Measurements from ENCODE around the gene PGAP2. TPM values are rescaled to one million over a fixed set of nuclear protein-coding genes. Genes with fewer than 3 reads are reported as not detected.

Gene PGAP2
- total and polyA plus RNA-seq, 2 donors (not counting 1 experiment from before 2014, with no cell fraction given) = 20.5 to 47.1 TPM

DNA sequence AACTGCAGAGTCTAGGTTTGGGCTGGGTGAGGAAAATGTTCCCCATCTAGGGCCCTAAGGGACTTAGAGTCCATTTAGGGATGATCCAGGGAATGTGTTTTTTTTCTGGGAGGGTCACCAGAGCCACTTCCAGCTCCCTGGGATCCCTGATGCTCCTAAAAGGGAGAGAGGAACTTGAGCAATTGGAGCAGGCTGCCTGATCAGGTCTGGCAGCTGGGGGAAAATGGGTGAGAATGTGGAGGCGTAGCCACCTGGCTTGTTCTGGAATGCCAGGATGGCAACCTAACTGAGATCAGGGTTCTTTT is 1.2 kb downstream of the PGAP2 start:
- no peaks in the 10 kb centered on the region for H3K27me3 ChIP-seq (replicated peaks in 1 of 4; ENCODE audit: control extremely low read depth in 1 of 4, control insufficient read depth in 3 of 4, insufficient read depth in 4 of 4, low read length in 3 of 4)
- H3K36me3 ChIP-seq (replicated peaks in 1 of 2; ENCODE audit: control extremely low read depth in 1 of 2, control insufficient read depth in 1 of 2, extremely low read depth in 1 of 2, insufficient read depth in 2 of 2, low read length in 1 of 2) = no peaks in the 10 kb centered on the region
- no peak overlapping the region for H3K4me2 ChIP-seq (replicated peaks; ENCODE audit: low read depth, low read length, poor library complexity, severe bottlenecking)
- H4K20me1 ChIP-seq (ENCODE audit: control insufficient read depth, insufficient read depth, low read length, poor library complexity, severe bottlenecking) = no peaks in the 10 kb centered on the region
- intact Hi-C loops (cut with micrococcal nuclease) = loop anchor here (2.0 to 5.0 kb wide), 2 partner anchors 25 to 47 kb away; no protein-coding TSS in a partner anchor
- no peaks in the 10 kb centered on the region for H3K9me3 Mint-ChIP-seq (ENCODE audit: insufficient read depth)
- TF ChIP-seq, protein P1, sequence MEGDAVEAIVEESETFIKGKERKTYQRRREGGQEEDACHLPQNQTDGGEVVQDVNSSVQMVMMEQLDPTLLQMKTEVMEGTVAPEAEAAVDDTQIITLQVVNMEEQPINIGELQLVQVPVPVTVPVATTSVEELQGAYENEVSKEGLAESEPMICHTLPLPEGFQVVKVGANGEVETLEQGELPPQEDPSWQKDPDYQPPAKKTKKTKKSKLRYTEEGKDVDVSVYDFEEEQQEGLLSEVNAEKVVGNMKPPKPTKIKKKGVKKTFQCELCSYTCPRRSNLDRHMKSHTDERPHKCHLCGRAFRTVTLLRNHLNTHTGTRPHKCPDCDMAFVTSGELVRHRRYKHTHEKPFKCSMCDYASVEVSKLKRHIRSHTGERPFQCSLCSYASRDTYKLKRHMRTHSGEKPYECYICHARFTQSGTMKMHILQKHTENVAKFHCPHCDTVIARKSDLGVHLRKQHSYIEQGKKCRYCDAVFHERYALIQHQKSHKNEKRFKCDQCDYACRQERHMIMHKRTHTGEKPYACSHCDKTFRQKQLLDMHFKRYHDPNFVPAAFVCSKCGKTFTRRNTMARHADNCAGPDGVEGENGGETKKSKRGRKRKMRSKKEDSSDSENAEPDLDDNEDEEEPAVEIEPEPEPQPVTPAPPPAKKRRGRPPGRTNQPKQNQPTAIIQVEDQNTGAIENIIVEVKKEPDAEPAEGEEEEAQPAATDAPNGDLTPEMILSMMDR (IDR thresholded peaks at IDR 0.05) = no peak
- no peak for TF ChIP-seq EZH2 (IDR thresholded peaks at IDR 0.05; ENCODE audit: borderline replicate concordance, insufficient read depth, low read depth, low read length, poor library complexity, severe bottlenecking)
- H2AFZ ChIP-seq (ENCODE audit: insufficient read depth, low read depth, low read length, poor library complexity, severe bottlenecking) = no peak overlapping the region
- no peak overlapping the region for H3K4me3 ChIP-seq (ENCODE audit: control extremely low read depth in 1 of 5, extremely low read depth in 1 of 5, insufficient read depth in 1 of 5, low read depth in 2 of 5, low read length in 4 of 5)
- WGBS (ENCODE audit: insufficient coverage) = 100% methylated on average over 1 of the region's 1 CpG
- H3K27ac Mint-ChIP-seq = no peak overlapping the region
- no peak overlapping the region for H3K4me3 Mint-ChIP-seq
- H3K4me1 Mint-ChIP-seq = peaks cover 11% of the 10 kb centered on the region
- ChIA-PET CTCF (interaction anchor here (0.9 to 8.7 kb wide), 20 partner anchors 8 to 264 kb away, joined by 3 to 85 read pairs (median 4); partner anchors contain the start of genes NUP98, RHOG and STIM1), POLR2A (interaction anchor here (1.0 to 2.6 kb wide), 2 partner anchors 31 to 263 kb away, joined by 3 to 19 read pairs; partner anchors contain the start of gene RHOG)
- DNase-seq (no peak), ATAC-seq (ENCODE audit: low read depth) (no peak)
- H3K79me2 ChIP-seq (ENCODE audit: control insufficient read depth, insufficient read depth, low read length) = peaks cover 9% of the 10 kb centered on the region
- no peak overlapping the region for H3K9ac ChIP-seq (ENCODE audit: low read length)
- H3K4me1 ChIP-seq (ENCODE audit: control insufficient read depth in 2 of 2, insufficient read depth in 2 of 2, low read length in 2 of 2) = peaks cover 6 to 17% of the 10 kb centered on the region in 2 donors
- H3K27ac ChIP-seq (ENCODE audit: low read length in 2 of 2) = no peak overlapping the region
- no peaks in the 10 kb centered on the region for H3K9me3 ChIP-seq (ENCODE audit: control extremely low read depth in 1 of 3, control insufficient read depth in 2 of 3, insufficient read depth in 1 of 3, low read length in 2 of 3)
- H3K27me3 Mint-ChIP-seq = no peaks in the 10 kb centered on the region

DNA sequence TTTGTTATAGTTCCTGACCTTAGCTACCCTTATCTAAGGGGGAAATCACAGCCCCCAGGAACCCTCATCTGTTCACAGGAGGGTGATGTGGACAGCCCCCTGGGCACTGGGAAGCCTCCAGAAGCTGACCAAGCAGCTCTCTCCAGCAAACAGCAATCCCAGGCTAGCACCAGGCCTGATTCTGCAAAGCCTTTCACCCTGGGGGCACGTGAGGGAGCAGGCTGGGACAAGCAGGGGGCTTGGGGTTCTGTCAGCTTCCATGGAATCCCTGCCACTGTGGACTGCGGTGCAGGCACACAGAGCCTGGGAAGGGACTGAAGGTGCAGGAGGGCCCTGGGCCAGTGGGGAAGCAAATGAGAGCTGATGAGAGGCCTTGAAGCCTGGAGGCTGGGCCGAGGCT is 2.1 kb downstream of the PGAP2 start:
- ChIA-PET POLR2A (no interaction called here), CTCF (interaction anchor here (0.8 to 8.7 kb wide), 7 partner anchors 10 to 263 kb away, joined by 3 to 85 read pairs (median 5); partner anchors contain the start of genes RHOG and STIM1)
- no peak overlapping the region for H3K4me2 ChIP-seq (replicated peaks; ENCODE audit: low read depth, low read length, poor library complexity, severe bottlenecking)
- Mint-ChIP-seq H3K9me3 (ENCODE audit: insufficient read depth) (no peaks in the 10 kb centered on the region), H3K27ac (no peak overlapping the region), H3K4me3 (no peak overlapping the region), H3K27me3 (no peaks in the 10 kb centered on the region), H3K4me1 (peaks cover 11% of the 10 kb centered on the region)
- no peaks in the 10 kb centered on the region for H3K27me3 ChIP-seq (replicated peaks in 1 of 4; ENCODE audit: control extremely low read depth in 1 of 4, control insufficient read depth in 3 of 4, insufficient read depth in 4 of 4, low read length in 3 of 4)
- ATAC-seq (ENCODE audit: low read depth) (no peak), DNase-seq (no peak)
- H3K27ac ChIP-seq (ENCODE audit: low read length in 2 of 2) = no peak overlapping the region
- no peak overlapping the region for H3K4me3 ChIP-seq (ENCODE audit: control extremely low read depth in 1 of 5, extremely low read depth in 1 of 5, insufficient read depth in 1 of 5, low read depth in 2 of 5, low read length in 4 of 5)
- peaks cover 6 to 17% of the 10 kb centered on the region in 2 donors for H3K4me1 ChIP-seq (ENCODE audit: control insufficient read depth in 2 of 2, insufficient read depth in 2 of 2, low read length in 2 of 2)
- H3K36me3 ChIP-seq (replicated peaks in 1 of 2; ENCODE audit: control extremely low read depth in 1 of 2, control insufficient read depth in 1 of 2, extremely low read depth in 1 of 2, insufficient read depth in 2 of 2, low read length in 1 of 2) = no peaks in the 10 kb centered on the region
- H2AFZ ChIP-seq (ENCODE audit: insufficient read depth, low read depth, low read length, poor library complexity, severe bottlenecking) = no peak overlapping the region
- WGBS (ENCODE audit: insufficient coverage) = 100% methylated on average over 2 of the region's 3 CpGs
- intact Hi-C loops (cut with micrococcal nuclease) = no loop called here
- no peaks in the 10 kb centered on the region for H3K9me3 ChIP-seq (ENCODE audit: control extremely low read depth in 1 of 3, control insufficient read depth in 2 of 3, insufficient read depth in 1 of 3, low read length in 2 of 3)
- no peaks in the 10 kb centered on the region for H4K20me1 ChIP-seq (ENCODE audit: control insufficient read depth, insufficient read depth, low read length, poor library complexity, severe bottlenecking)
- peaks cover 9% of the 10 kb centered on the region for H3K79me2 ChIP-seq (ENCODE audit: control insufficient read depth, insufficient read depth, low read length)
- TF ChIP-seq EZH2 (IDR thresholded peaks at IDR 0.05; ENCODE audit: borderline replicate concordance, insufficient read depth, low read depth, low read length, poor library complexity, severe bottlenecking) = no peak
- TF ChIP-seq, protein P1 (IDR thresholded peaks at IDR 0.05) = no peak
- no peak overlapping the region for H3K9ac ChIP-seq (ENCODE audit: low read length)

Data from B cell (primary cell).